HEK293T (cell line): ENCODE data around the gene FAM168A.

Experiments used
- ARNT ChIP-seq: fragments of 450-650 bp; IDR thresholded peaks from 2 replicates; pipeline ENCODE4 v1.6.1; 2017; ENCODE audit warnings: mild to moderate bottlenecking
- BHLHE40 ChIP-seq: fragments of 450-650 bp; IDR thresholded peaks from 2 replicates; pipeline ENCODE4 v1.6.1; 2016; ENCODE audit warnings: mild to moderate bottlenecking, moderate library complexity, borderline replicate concordance
- FOXA1 ChIP-seq: fragments of 450-650 bp; IDR thresholded peaks from 2 replicates; pipeline ENCODE4 v1.6.1; 2016; ENCODE audit warnings: mild to moderate bottlenecking
- FOXM1 ChIP-seq: fragments of 450-650 bp; IDR thresholded peaks from 2 replicates; pipeline ENCODE4 v1.6.1; 2017; ENCODE audit warnings: mild to moderate bottlenecking, borderline replicate concordance
- HDGF ChIP-seq: fragments of 450-650 bp; IDR thresholded peaks from 2 replicates; pipeline ENCODE4 v1.6.1; 2017; ENCODE audit warnings: antibody characterized with exemption, borderline replicate concordance
- L3MBTL2 ChIP-seq: fragments of 450-650 bp; conservative IDR thresholded peaks from 2 replicates; pipeline ENCODE4 v1.6.1; 2016; ENCODE audit warnings: mild to moderate bottlenecking
- SP1 ChIP-seq: fragments of 450-650 bp; IDR thresholded peaks from 2 replicates; pipeline ENCODE4 v1.6.1; 2017
- SUZ12 ChIP-seq: fragments of 450-650 bp; IDR thresholded peaks from 2 replicates; pipeline ENCODE4 v1.6.1; 2016; ENCODE audit warnings: mild to moderate bottlenecking
- TARDBP ChIP-seq: fragments of 450-650 bp; IDR thresholded peaks from 2 replicates; pipeline ENCODE4 v1.6.1; 2016
- ZNF384 ChIP-seq: fragments of 450-650 bp; IDR thresholded peaks from 2 replicates; pipeline ENCODE4 v1.6.1; 2016

GRCh38 chr11:73393011-73393380 lies 204.9 kb downstream of the FAM168A start:
- TF ChIP-seq HDGF (no peak), ARNT (no peak), FOXA1 (no peak), FOXM1 (no peak), SP1 (no peak), ZNF384 (no peak), L3MBTL2 (no peak), TARDBP (no peak), SUZ12 (no peak), BHLHE40 (no peak)
